A549 (cell line): ENCODE results near the gene ZNF521. TPM values are rescaled to one million over a fixed set of nuclear protein-coding genes. Genes with fewer than 3 reads are reported as not detected.

Source experiments
- ATAC-seq, 2 experiments: fragments of 200-7000 bp in 1 of 2; fragments of >200 bp in 1 of 2; cut with Nextera tagmentation in 1 of 2; cut with Tn5 transposase in 1 of 2; 3 replicates each; pipeline versions ENCODE4 v1.8.0 to v1.9.1; 2018 to 2020; ENCODE audit warnings: mild to moderate bottlenecking in 1 of 2, moderate library complexity in 1 of 2
- CTCF ChIA-PET: fragments of 300-600 bp; sonication (Branson Sonifier 250); formaldehyde crosslinking; extraction: SDS; loops from one replicate; lab custom pipeline; 2021; ENCODE audit warnings: antibody characterized with exemption, inconsistent platforms; lab: Yijun Ruan, JAX
- POLR2A ChIA-PET: fragments of 350-600 bp; formaldehyde crosslinking; extraction: SDS; loops from one replicate; lab custom pipeline; 2021; ENCODE audit warnings: antibody characterized with exemption, inconsistent platforms; lab: Yijun Ruan, JAX
- DNase-seq, 2 experiments: peaks; one replicate each; pipeline versions ENCODE4 v3.0.0 to v3.0.0-alpha.2; 2011 to 2016; ENCODE audit warnings: low read depth in 1 of 2, low spot score in 1 of 2
- FAIRE-seq: peaks from 2 replicates; lab custom pipeline; 2011; peaks lifted over from hg19 to GRCh38; lab: Jason Lieb, UNC
- H3K27ac ChIP-seq, 2 experiments: fragments of >200 bp; sonication (Bioruptor Twin); formaldehyde crosslinking; 3 replicates each; pipeline ENCODE4 v1.5.1; 2016 to 2017
- H3K4me1 ChIP-seq: fragments of >200 bp; sonication (Bioruptor Twin); formaldehyde crosslinking; 3 replicates; pipeline ENCODE4 v1.6.1; 2016
- H3K4me2 ChIP-seq: fragments of >200 bp; sonication (Bioruptor Twin); formaldehyde crosslinking; 3 replicates; pipeline ENCODE4 v1.6.1; 2016
- H3K4me3 ChIP-seq: fragments of >200 bp; sonication (Bioruptor Twin); formaldehyde crosslinking; 3 replicates; pipeline ENCODE4 v1.5.1; 2016
- H3K9me3 ChIP-seq: fragments of >200 bp; sonication (Bioruptor Twin); formaldehyde crosslinking; 3 replicates; pipeline ENCODE4 v1.6.1; 2016
- BCL3 ChIP-seq: fragments of >200 bp; sonication (Bioruptor Twin); formaldehyde crosslinking; IDR thresholded peaks from 3 replicates; pipeline ENCODE4 v1.6.1; 2016
- CBX2 ChIP-seq: fragments of 200-600 bp; sonication (generic); IDR thresholded peaks from 2 replicates; pipeline ENCODE4 v1.6.1; 2016; ENCODE audit warnings: low read depth, mild to moderate bottlenecking, borderline replicate concordance
- CEBPB ChIP-seq, 2 experiments: fragments of >200 bp in 1 of 2; sonication (Bioruptor Twin) in 1 of 2; formaldehyde crosslinking in 1 of 2; IDR thresholded peaks; 2 replicates each; pipeline ENCODE4 v1.6.1; 2012 to 2016
- CTCF ChIP-seq: fragments of >200 bp; sonication (Bioruptor Twin); formaldehyde crosslinking; IDR thresholded peaks from 3 replicates; pipeline ENCODE4 v1.5.1; 2016
- E2F6 ChIP-seq: IDR thresholded peaks from 2 replicates; pipeline ENCODE4 v1.6.1; 2012; ENCODE audit warnings: low read depth, borderline replicate concordance
- EHF ChIP-seq: fragments of 250-450 bp; sonication (Bioruptor Pico); IDR thresholded peaks from 2 replicates; pipeline ENCODE4 v1.5.0; 2020; ENCODE audit warnings: mild to moderate bottlenecking
- ESRRA ChIP-seq: fragments of 150-350 bp; IDR thresholded peaks from 2 replicates; pipeline ENCODE4 v1.6.1; 2014; ENCODE audit warnings: mild to moderate bottlenecking, low read length, borderline replicate concordance
- FOSB ChIP-seq: fragments of 250-450 bp; sonication (Bioruptor Pico); IDR thresholded peaks from 2 replicates; pipeline ENCODE4 v1.5.0; 2020; ENCODE audit warnings: mild to moderate bottlenecking, moderate library complexity
- FOXS1 ChIP-seq: fragments of 250-450 bp; sonication (Bioruptor Pico); IDR thresholded peaks from 2 replicates; pipeline ENCODE4 v1.5.0; 2020; ENCODE audit warnings: mild to moderate bottlenecking, moderate library complexity
- GATA3 ChIP-seq: IDR thresholded peaks from 2 replicates; pipeline ENCODE4 v1.6.1; 2012; ENCODE audit warnings: borderline replicate concordance
- HES2 ChIP-seq: fragments of >200 bp; sonication (Bioruptor Twin); formaldehyde crosslinking; IDR thresholded peaks from 2 replicates; pipeline ENCODE4 v1.6.1; 2016
- HMGXB4 ChIP-seq: fragments of 250-450 bp; sonication (Bioruptor Pico); IDR thresholded peaks from 2 replicates; pipeline ENCODE4 v1.5.0; 2021; ENCODE audit warnings: mild to moderate bottlenecking, moderate library complexity, borderline replicate concordance
- HOXB5 ChIP-seq: fragments of 250-450 bp; sonication (Bioruptor Pico); IDR thresholded peaks from 2 replicates; pipeline ENCODE4 v1.5.0; 2020; ENCODE audit warnings: mild to moderate bottlenecking, moderate library complexity
- JUN ChIP-seq, 2 experiments: fragments of >200 bp; sonication (Bioruptor Twin); formaldehyde crosslinking; IDR thresholded peaks; 2 replicates in 1 of 2; 3 replicates in 1 of 2; pipeline ENCODE4 v1.6.1; 2016 to 2017
- JUNB ChIP-seq: fragments of >200 bp; sonication (Bioruptor Twin); formaldehyde crosslinking; IDR thresholded peaks from 2 replicates; pipeline ENCODE4 v1.6.1; 2016
- KDM1A ChIP-seq: fragments of 200-600 bp; sonication (generic); IDR thresholded peaks from 2 replicates; pipeline ENCODE4 v1.6.1; 2016; ENCODE audit warnings: low read depth, mild to moderate bottlenecking
- MAX ChIP-seq: IDR thresholded peaks from 2 replicates; pipeline ENCODE4 v1.6.1; 2012
- MAZ ChIP-seq: fragments of 150-350 bp; IDR thresholded peaks from 2 replicates; pipeline ENCODE4 v1.6.1; 2014; ENCODE audit warnings: antibody characterized with exemption, low read depth, low read length, borderline replicate concordance
- NFE2L2 ChIP-seq: fragments of 150-350 bp; conservative IDR thresholded peaks from 2 replicates; pipeline ENCODE4 v1.6.1; 2014; ENCODE audit warnings: low read length
- POLR2A ChIP-seq: IDR thresholded peaks from 2 replicates; pipeline ENCODE4 v1.6.1; 2012; ENCODE audit warnings: mild to moderate bottlenecking, low read length
- POLR2AphosphoS2 ChIP-seq: conservative IDR thresholded peaks from 2 replicates; pipeline ENCODE4 v1.6.1; 2012; ENCODE audit warnings: low read length, improper control_type of control experiment, inconsistent platforms
- RCOR1 ChIP-seq: fragments of 150-350 bp; IDR thresholded peaks from 2 replicates; pipeline ENCODE4 v1.6.1; 2014; ENCODE audit warnings: antibody characterized with exemption, low read length, low read depth
- ZFP36 ChIP-seq: fragments of 450-650 bp; IDR thresholded peaks from 2 replicates; pipeline ENCODE4 v1.6.1; 2014; ENCODE audit warnings: borderline replicate concordance; ENCODE audit not compliant: partially characterized antibody
- ZSCAN20 ChIP-seq: fragments of 250-450 bp; sonication (Bioruptor Pico); IDR thresholded peaks from 2 replicates; pipeline ENCODE4 v1.8.0; 2022; ENCODE audit warnings: mild to moderate bottlenecking, moderate library complexity
- WGBS: methylation state at CpG from one replicate; pipeline ENCODE4 v1.1.6; 2017; ENCODE audit errors: missing lambda C conversion rate; 5-methylcytosine and 5-hydroxymethylcytosine counted together
- polyA plus RNA-seq, 4 experiments: library from polyadenylated mRNA; depleted of rRNA in 3 of 4; stranded (reverse); fragments of >200 nt; fragmentation: RNase III in 1 of 4; extraction: RNeasy Plus Mini Kit Qiagen cat#74134 plus additional on column Dnase treatment in 1 of 4; gene quantifications; 2 replicates in 3 of 4; 3 replicates in 1 of 4; pipeline ENCODE4 v1.2.3, GENCODE V29; 2011 to 2017

Gene ZNF521
- polyA plus RNA-seq, 2 of the 4 experiments (the other 2 are of a cell fraction) = not detected

GRCh38 chr18:25243754-25244153 lies 108.2 kb downstream of the ZNF521 start (continued):
- TF ChIP-seq BCL3 (no peak), HES2 (no peak), MAZ (no peak), GATA3 (no peak), CTCF (no peak)

GRCh38 chr18:25243257-25243656 lies 108.7 kb downstream of the ZNF521 start:
- no peak for FAIRE-seq
- ChIA-PET POLR2A (no interaction called here), CTCF (no interaction called here)
- Histone ChIP-seq H3K4me3 (no peak overlapping the region), H3K9me3 (no peaks in the 10 kb centered on the region), H3K4me2 (no peak overlapping the region), H3K27ac (no peak overlapping the region), H3K4me1 (no peaks in the 10 kb centered on the region)
- no peak for ATAC-seq
- no peak for DNase-seq
- 0% methylated on average over 2 of the region's 2 CpGs for WGBS
- TF ChIP-seq ESRRA (no peak), FOSB (CRISPR knock-in tag) (no peak), MAX (no peak), KDM1A (no peak), JUNB (no peak), EHF (no peak), ZSCAN20 (CRISPR knock-in tag) (no peak), POLR2A (no peak), HMGXB4 (CRISPR knock-in tag) (no peak), CBX2 (no peak), CEBPB (IDR thresholded peaks at IDR 0.05) (no peak), RCOR1 (no peak), ZFP36 (no peak), NFE2L2 (no peak), JUN (IDR thresholded peaks at IDR 0.05) (no peak), FOXS1 (no peak), HOXB5 (CRISPR knock-in tag) (no peak), E2F6 (no peak), POLR2AphosphoS2 (no peak), MAZ (no peak)
